ENCODE measurements around the gene FXN.

DNA sequence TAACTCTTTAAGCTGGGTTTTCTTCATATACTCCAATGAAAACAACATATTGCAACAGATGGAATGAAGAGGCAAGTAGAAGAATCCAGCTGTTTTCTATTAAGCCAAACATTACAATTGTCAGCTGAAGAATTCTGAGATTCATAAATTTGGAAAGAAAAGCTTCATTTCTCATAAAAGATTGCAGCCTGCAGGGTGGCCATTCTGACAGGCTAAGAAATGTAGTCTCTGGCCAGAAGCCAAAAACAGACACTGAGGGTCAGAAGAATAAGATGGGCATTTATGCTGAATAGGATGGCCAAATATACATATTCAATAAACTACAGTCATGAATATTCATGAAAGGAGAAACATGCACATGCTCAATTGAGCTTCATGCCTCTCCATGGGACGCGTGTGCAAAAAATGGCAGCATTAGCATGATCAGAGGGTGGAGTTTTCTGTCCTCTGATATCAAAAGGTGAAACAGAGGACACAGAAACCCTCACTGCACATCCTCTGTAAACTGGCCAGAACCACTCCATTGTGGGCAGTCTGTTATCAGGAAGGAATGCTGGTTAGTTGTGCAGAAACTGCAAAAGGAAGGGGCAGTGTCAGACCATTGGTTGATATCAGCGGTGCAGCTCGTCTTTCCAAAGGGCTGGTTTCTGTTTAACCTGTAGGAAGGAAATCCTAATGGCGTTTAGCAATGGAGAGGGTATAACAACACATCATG is 50.2 kb downstream of the FXN start:
- TF ChIP-seq EZH2phosphoT487 (IDR thresholded peaks at IDR 0.05; ENCODE audit: insufficient read depth, low read depth): no peak
- no peak for TF ChIP-seq EZH2 (IDR thresholded peaks at IDR 0.05; ENCODE audit: insufficient read depth, poor library complexity, severe bottlenecking)
